Sigmoid colon (tissue), 4 donors: Measurements from ENCODE around the gene NCAPH2.

Source experiments
- CTCF ChIP-seq, 4 experiments: fragments of 450-650 bp in 3 of 4; fragments of 200-600 bp in 1 of 4; IDR thresholded peaks; one replicate each; pipeline ENCODE4 v1.5.1; 2016 to 2019; ENCODE audit warnings: antibody characterized with exemption in 4 of 4, mild to moderate bottlenecking in 3 of 4, moderate library complexity in 2 of 4
- POLR2A ChIP-seq, 2 donors: fragments of 450-650 bp; IDR thresholded peaks; one replicate each; pipeline ENCODE4 v1.6.1; 2016; ENCODE audit warnings: antibody characterized with exemption in 2 of 2, mild to moderate bottlenecking in 2 of 2, moderate library complexity in 2 of 2
- POLR2AphosphoS5 ChIP-seq, 4 donors: sonication (generic); formaldehyde crosslinking; IDR thresholded peaks; one replicate each; pipeline ENCODE4 v1.6.1; 2017; ENCODE audit warnings: antibody characterized with exemption in 4 of 4

GRCh38 chr22:50485221-50486131 is 22.5 kb upstream of the NCAPH2 start:
- TF ChIP-seq POLR2AphosphoS5 (IDR thresholded peaks at IDR 0.05) (no peak), CTCF (IDR thresholded peaks at IDR 0.05) (no peak), POLR2A (IDR thresholded peaks at IDR 0.05) (no peak)
